MM.1S (cell line): ENCODE data around the gene WASF1.

ENCODE experiments used
- DNase-seq: peaks from one replicate; pipeline ENCODE4 v3.0.0-alpha.2; 2015
- H2AFZ ChIP-seq: fragments of 300-600 bp; sonication (generic); 2 replicates; pipeline ENCODE4 v1.6.0; 2016; ENCODE audit warnings: antibody characterized with exemption, low read length
- H3F3A ChIP-seq: fragments of 300-600 bp; sonication (generic); 2 replicates; pipeline ENCODE4 v1.6.1; 2016; ENCODE audit warnings: mild to moderate bottlenecking, antibody characterized with exemption, low read length, moderate library complexity, mixed read lengths; ENCODE audit not compliant: insufficient read depth
- H3K27ac ChIP-seq: fragments of 300-600 bp; sonication (generic); 2 replicates; pipeline ENCODE4 v1.5.1; 2016; ENCODE audit warnings: mild to moderate bottlenecking, low read length
- H3K27me3 ChIP-seq: fragments of 300-600 bp; sonication (generic); replicated peaks from 2 replicates; pipeline ENCODE4 v1.6.0; 2016; ENCODE audit warnings: low read length; ENCODE audit not compliant: insufficient read depth
- H3K36me3 ChIP-seq: fragments of 300-600 bp; sonication (generic); replicated peaks from 2 replicates; pipeline ENCODE4 v1.6.1; 2016; ENCODE audit warnings: mild to moderate bottlenecking, low read length, mixed read lengths; ENCODE audit not compliant: insufficient read depth
- H3K4me1 ChIP-seq: fragments of 300-600 bp; sonication (generic); 2 replicates; pipeline ENCODE4 v1.6.1; 2016; ENCODE audit warnings: low read length, mixed read lengths
- H3K4me2 ChIP-seq: fragments of 300-600 bp; sonication (generic); 2 replicates; pipeline ENCODE4 v1.6.0; 2016; ENCODE audit warnings: low read depth, low read length
- H3K4me3 ChIP-seq: fragments of 300-600 bp; sonication (generic); 2 replicates; pipeline ENCODE4 v1.5.1; 2016; ENCODE audit warnings: low read length, mixed read lengths
- H3K79me2 ChIP-seq: fragments of 300-600 bp; sonication (generic); 2 replicates; pipeline ENCODE4 v1.6.1; 2016; ENCODE audit warnings: mixed run types, low read length, mixed read lengths
- H3K9ac ChIP-seq: fragments of 300-600 bp; sonication (generic); 2 replicates; pipeline ENCODE4 v1.6.1; 2016; ENCODE audit warnings: low read length, mixed read lengths
- H3K9me2 ChIP-seq: fragments of 300-600 bp; sonication (generic); replicated peaks from 2 replicates; pipeline ENCODE4 v1.6.1; 2016; ENCODE audit warnings: mild to moderate bottlenecking, low read length, mixed read lengths; ENCODE audit not compliant: insufficient read depth
- H3K9me3 ChIP-seq: fragments of 300-600 bp; sonication (generic); replicated peaks from 2 replicates; pipeline ENCODE4 v1.6.1; 2016; ENCODE audit warnings: mild to moderate bottlenecking, low read length, mixed read lengths; ENCODE audit not compliant: insufficient read depth
- H4K20me1 ChIP-seq: fragments of 300-600 bp; sonication (generic); 2 replicates; pipeline ENCODE4 v1.6.1; 2016; ENCODE audit warnings: mild to moderate bottlenecking, low read length, moderate library complexity, mixed read lengths; ENCODE audit not compliant: insufficient read depth
- EZH2phosphoT487 ChIP-seq: fragments of 300-600 bp; sonication (generic); IDR thresholded peaks from 2 replicates; pipeline ENCODE4 v1.6.1; 2018; ENCODE audit warnings: antibody characterized with exemption, low read length
- TF ChIP-seq, protein P1 (sequence below): fragments of 300-600 bp; sonication (generic); IDR thresholded peaks from 2 replicates; pipeline ENCODE4 v1.5.1; 2016; ENCODE audit warnings: antibody characterized with exemption, low read length, mixed read lengths

The WASF1 gene

DNA sequence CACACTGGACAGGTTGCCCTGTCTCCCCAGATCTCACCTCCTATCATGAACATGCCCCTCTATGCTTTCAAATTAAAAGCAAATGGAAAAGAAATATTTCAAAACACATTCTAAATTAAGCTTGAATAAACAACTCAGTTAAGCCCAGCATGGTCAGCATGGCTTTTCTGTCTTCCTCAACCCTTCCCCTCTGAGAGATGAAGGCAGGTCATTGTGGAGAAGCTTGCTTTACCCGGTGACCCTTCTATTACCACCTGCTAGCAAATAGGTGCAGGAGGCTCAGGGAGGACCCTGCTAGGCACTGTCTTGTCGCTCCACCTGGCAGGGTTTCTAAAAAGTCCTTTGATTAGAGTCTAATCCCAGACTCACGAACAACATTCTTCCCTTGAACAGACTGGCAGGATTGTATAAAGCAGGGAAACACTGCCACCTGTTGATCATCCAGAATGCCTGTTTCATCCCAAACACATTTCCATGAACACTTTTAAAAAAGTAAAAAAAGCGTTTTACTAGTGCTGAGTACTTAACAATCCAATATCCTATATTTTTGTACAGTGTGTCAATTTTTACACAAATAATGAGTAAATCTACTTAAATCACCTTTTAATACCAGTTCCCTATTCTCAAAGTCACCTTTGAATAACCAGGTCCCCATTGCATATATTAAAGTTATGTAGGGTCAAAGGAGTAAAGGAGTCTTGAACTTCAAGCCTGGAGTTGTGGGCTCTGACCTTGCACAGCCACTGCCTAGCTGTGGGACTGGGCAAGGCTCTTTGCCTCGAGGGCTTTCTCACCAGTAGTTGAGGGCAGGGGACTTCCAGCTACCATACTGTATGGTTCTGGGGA lies 125.9 kb downstream of the WASF1 start:
- no peak for TF ChIP-seq EZH2phosphoT487
- TF ChIP-seq, protein P1, sequence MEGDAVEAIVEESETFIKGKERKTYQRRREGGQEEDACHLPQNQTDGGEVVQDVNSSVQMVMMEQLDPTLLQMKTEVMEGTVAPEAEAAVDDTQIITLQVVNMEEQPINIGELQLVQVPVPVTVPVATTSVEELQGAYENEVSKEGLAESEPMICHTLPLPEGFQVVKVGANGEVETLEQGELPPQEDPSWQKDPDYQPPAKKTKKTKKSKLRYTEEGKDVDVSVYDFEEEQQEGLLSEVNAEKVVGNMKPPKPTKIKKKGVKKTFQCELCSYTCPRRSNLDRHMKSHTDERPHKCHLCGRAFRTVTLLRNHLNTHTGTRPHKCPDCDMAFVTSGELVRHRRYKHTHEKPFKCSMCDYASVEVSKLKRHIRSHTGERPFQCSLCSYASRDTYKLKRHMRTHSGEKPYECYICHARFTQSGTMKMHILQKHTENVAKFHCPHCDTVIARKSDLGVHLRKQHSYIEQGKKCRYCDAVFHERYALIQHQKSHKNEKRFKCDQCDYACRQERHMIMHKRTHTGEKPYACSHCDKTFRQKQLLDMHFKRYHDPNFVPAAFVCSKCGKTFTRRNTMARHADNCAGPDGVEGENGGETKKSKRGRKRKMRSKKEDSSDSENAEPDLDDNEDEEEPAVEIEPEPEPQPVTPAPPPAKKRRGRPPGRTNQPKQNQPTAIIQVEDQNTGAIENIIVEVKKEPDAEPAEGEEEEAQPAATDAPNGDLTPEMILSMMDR = peak; percentile 67
- Histone ChIP-seq H3F3A (no peaks in the 10 kb centered on the region), H4K20me1 (no peaks in the 10 kb centered on the region), H3K79me2 (no peaks in the 10 kb centered on the region), H3K9me2 (no peaks in the 10 kb centered on the region), H3K4me2 (no peak overlapping the region), H3K4me1 (no peaks in the 10 kb centered on the region), H3K27me3 (no peaks in the 10 kb centered on the region), H2AFZ (no peak overlapping the region), H3K9ac (no peak overlapping the region), H3K36me3 (no peaks in the 10 kb centered on the region), H3K9me3 (no peaks in the 10 kb centered on the region), H3K4me3 (no peak overlapping the region), H3K27ac (no peak overlapping the region)
- DNase-seq = peak; percentile 8

DNA sequence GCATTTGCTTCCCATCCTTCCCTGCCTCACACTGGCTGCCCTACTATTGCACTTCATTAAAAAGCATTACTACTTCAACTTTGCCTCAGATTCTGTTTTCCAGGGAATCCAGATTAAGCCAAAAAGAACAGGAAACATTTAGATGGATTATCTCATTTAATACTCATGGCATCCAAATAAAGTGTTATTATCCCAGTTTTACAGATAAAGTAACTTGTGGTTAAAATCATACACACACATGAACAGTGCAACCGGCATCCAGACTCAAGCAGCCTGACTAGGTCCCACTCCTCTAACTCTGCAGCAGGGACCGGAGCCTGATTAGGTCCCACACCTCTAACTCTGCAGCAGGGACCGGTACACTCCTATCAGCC lies 129.0 kb downstream of the WASF1 start:
- Histone ChIP-seq H3K79me2 (no peaks in the 10 kb centered on the region), H3F3A (no peaks in the 10 kb centered on the region), H3K9ac (no peak overlapping the region), H3K4me1 (no peaks in the 10 kb centered on the region), H3K4me2 (no peak overlapping the region), H3K9me3 (no peaks in the 10 kb centered on the region), H4K20me1 (no peaks in the 10 kb centered on the region), H2AFZ (no peak overlapping the region), H3K36me3 (no peaks in the 10 kb centered on the region), H3K9me2 (no peaks in the 10 kb centered on the region), H3K27ac (no peak overlapping the region), H3K27me3 (no peaks in the 10 kb centered on the region), H3K4me3 (no peak overlapping the region)
- no peak for DNase-seq
- TF ChIP-seq EZH2phosphoT487 = no peak
